NCI-H82 (cell line): ENCODE data around the gene HIC1.

ENCODE experiments used
- DNase-seq: peaks from one replicate; lab custom pipeline; 2025; lab: John Stamatoyannopoulos, UW

The HIC1 gene

DNA sequence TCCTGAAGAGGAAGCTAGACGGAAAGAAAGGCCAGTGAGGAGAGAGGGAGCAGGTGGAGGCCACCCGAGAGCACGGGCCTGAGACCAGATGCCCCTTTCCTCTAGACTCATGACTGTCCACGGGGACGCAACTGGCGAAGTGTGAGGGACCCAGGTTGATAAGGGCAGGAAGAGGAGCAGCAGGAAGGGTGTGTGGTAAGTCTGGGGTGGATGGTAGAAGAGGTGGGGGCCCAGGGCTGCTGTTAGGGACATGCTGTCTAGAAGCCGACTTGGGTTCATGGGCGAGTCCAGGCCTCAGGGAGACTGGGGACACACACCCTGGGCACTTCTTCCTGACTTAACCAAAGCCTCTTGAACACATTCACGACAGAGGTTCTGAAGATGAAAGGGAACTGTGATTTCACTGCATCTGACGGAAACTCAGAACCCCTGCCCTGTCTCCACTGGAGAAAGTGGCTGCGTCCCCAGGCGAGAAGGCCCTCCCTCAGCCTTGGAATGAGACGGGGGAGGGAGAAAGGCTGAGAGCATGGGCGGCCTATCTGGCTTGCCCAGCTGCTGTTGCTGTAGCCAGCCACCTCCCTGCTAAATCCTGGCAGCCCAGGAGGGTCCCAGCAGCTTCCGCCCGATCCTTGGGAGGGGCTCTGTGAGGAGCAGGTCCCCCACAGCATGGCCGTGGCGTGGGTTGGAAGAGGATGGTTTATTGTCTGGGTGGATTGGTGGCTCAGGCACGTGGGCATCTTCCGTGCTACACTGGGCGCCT, 6.0 kb downstream of the HIC1 start:
- DNase-seq: no peak

DNA sequence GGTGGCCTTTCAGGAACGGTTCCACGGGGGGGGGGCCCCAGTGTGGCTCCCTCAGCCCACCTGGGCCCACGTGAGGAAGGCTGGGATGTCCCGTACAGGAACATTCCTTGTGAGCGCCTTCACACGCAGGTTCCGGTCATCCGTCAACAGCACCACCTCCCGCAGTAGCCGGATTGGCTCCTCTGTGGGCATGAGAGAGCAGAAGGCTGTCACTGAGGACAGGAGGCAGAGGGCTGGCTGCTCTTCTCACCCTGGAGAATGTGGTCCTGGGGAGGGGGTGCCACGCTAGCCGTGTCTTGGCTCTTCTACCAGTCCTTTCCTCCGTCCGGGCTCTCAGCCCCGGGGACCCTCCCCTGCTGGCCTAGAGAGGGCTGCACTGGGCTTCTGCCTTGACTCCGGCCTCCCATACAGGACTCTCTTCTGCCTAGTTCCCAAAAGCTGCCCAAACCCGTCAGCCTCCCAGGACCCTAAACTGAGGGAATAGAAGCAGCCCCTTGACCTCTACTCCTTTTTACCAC, 6.6 kb downstream of the HIC1 start:
- no peak for DNase-seq

DNA sequence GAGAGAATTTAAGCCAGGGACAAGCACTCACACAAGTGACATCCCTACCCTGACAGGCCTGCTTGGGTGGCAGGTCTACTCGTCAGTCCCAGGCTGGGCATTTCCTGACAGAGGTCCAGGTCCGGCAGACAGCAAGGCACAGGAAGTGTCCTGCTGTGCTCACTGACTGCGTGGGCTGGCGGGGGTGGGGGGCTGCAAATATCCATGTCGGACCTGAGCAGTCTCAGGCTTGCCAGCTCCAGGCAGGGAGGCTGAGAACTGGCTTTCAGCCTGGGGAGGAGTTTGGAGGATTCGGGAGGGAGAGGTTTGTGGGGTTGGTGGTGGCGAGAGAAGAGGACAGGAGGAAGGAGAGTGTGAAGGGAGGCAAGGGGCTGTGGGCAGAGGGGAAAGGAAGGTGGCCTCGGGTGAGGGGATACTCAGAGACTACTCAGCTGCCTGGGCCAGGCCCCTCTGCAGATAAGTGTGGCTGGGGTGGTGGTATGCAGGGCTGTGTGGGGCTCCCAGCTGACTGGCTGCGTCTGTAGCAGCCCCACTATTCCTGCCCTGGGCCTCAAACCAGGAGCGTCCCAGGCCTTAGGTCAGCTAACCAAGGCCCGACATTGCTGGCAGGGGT, 7.8 kb downstream of the HIC1 start:
- DNase-seq: no peak

DNA sequence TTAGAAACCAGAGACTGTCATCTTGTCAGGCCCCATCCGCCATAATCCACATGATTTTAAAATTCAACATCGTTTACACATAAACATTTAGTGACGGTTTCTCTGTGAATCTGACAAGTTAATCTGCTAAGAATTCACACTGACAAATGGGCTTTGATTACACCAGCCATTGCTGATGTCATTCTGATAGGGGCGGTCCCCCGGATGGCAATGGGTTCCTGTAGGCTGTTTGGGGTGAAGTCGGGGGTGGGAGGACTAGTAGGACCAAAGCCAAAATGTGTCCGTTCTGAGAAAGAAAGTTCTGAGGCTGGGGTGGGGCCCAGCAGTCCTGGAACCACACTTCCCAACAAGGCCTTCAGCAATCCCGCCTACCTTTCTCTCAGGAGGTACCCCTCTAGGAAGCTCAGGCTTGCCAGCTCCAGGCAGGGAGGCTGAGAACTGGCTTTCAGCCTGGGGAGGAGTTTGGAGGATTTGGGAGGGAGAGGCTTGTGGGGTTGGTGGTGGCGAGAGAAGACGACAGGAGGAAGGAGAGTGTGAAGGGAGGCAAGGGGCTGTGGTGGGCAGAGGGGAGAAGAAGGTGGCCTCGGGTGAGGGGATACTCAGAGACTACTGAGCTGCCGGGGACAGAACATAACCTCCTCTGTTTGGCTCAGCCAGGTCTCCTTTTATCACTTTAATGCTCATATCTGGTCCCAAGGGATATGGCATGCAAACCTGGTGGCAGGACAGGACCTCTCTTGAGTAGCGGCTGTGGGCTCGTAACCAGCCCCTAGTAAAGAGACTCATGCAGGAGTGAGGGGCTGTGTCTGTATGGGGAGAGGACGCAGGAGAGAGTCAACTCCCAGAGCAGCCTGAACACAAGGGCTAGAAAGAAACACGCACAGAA, 8.6 kb downstream of the HIC1 start:
- no peak for DNase-seq

DNA sequence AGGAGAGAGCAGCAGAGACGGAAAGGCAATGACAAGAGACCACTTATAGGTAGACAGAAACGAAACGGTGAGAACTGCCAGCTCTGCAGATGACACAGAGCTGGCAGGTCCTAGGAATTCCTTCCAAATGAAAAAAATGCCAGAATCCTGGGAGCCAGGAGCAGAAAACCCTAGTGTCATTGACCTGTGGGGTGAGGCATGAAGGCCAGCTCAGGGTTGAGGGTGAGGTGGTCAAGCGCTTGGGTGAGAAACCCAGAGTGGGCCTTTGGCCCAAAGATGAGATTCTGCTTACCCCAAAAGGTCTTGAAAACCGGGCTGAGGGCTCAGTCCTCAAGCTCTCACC, 9.2 kb downstream of the HIC1 start:
- no peak for DNase-seq

DNA sequence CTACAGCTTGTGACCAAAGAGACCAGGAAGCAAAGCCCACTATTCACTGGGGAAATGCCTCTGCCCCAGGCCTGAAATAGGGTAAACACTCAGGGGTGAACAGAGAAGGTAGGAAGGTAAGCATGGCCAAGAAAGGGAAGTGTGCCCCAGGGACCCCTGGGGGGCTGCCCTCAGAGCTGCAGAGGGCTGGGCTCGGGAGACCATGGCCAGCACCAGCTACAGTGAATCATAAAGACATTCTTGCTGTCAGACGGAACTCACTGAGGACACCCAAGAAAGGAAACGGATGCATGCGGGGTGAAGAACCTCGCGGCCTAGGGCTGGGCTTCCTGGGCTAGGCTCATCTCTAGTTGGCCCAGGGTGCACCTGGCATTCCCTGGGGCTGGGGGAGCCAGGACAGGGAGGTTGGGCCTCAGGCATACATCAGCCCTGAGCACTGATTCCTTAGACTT, 9.6 kb downstream of the HIC1 start:
- no peak for DNase-seq

DNA sequence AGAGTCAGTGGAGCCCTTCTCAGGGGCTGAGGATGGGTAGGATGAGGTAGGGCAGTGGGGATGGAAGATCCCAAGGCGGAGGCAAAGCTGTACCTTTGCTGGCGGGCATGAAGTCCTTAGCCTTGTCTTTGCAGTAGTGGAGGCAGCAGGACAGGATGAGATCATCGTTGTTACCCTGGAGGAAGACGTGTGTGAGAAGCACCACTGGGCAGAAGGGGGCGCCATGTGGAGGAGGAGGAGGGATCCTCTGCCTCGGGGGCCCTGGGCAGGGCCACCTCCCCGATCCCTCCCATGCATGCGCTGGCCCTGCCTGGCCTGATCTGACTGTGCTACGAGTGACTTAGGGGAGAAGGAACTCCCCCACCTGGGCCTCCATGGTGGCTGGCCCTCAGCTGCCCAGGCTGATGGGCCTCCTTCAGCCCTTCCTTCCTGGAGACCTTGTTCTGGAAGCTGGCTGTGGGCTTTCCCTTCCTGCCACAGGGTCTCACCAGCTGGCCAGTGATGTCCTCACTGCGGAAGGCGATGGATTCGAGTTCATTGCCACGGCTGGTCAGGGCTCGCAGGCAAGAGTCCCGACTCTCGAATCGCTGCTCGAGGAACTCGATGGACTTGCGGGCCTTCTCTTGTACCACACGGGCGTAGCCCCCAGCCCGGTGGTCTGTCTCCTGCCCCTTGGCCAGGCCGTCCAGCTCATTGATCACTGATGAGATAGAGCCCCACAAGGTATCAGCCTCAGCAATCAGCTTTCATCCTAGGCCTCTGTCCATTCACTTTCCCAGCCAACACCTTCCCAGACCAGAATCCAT, 10.3 kb downstream of the HIC1 start:
- DNase-seq: peak; percentile 60

DNA sequence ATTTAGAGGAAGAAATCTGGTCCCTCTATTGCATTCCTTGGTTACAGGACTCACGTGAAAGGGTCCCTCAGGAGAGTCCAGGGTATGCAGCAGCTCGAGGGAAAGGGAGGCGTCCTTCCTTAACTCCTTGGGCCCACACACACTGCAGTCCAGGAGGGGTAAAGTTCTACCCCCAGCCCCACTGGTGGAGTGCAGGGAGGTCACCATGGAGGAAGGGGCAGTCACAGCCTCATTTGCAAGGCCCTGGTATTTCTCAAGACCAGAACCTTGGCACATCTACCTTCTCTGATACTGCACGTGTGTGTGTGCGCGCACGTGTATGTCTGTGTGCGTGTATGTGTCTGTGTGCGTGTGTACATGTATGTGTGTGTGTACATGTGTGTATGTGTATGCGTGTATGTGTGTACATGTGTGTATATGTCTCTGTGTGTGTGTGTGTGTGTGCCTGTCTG, 11.1 kb downstream of the HIC1 start:
- DNase-seq: no peak

DNA sequence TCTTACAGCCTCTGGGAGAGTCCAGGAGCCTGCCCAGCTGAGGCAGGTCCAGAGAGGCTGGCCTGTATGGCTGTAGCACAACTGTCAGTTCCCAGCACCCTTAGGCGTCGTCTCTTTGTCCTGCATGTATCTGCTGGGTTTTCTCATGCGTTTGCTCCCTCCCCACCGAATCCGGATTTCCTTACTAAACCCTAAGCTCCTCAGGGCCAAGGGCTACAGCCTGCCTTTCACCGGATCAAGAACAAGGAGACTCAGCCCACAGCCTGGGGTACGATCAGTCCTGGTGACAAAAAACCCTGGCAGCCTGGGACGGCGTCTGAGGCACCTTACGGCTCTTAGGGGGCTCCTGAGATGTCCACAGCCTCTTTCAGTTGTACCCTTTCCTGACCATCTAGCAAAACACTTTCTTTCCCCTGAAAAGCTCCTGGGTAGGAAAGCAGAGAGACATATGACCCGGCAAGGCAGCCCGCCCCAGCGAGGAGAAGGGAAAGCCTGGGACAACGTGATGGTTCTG, 12.2 kb downstream of the HIC1 start:
- no peak for DNase-seq

DNA sequence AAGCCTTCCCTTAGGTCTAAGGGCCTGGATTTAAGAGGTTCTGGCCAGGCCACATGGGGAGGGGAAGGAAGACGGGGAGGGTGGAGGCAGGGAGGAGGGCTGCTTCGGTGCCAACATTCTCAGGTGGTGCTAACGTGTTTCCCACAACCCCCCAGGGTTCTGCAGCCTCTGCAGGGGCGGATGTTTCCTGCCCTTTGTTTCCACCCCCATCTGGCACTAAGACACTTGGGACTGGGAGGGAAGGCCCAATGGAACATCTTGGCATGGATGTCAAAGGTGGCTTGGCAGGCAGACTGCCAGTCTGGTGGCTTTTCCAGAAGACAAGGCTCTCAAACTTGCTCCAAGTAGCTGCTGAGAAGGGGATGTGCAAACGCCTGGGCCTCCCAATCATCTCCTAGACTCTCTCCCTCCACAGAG, 12.7 kb downstream of the HIC1 start:
- no peak for DNase-seq

DNA sequence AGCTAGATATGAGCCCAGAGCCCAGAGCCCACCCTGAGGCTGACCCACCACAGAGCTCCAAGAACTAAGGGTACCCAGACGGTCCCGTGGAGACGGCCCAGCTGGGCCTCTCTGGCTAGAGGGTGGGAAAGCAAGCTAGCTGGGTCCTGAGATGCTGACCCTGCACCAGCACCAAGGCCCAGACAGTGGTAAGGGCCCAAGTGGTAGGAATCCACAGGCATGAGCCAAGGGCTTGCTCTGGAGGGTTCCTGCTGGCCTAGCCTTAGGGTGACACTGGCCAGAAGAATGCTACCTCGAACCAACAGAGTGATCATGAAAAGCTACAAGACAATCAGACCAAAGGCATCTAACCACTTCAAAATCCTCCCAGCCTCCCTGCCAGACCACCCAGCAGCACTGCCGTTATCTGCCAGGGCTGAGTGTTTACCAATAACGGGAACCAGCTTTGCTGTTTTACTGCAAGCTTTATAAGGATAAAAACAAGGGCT, 13.2 kb downstream of the HIC1 start:
- no peak for DNase-seq

DNA sequence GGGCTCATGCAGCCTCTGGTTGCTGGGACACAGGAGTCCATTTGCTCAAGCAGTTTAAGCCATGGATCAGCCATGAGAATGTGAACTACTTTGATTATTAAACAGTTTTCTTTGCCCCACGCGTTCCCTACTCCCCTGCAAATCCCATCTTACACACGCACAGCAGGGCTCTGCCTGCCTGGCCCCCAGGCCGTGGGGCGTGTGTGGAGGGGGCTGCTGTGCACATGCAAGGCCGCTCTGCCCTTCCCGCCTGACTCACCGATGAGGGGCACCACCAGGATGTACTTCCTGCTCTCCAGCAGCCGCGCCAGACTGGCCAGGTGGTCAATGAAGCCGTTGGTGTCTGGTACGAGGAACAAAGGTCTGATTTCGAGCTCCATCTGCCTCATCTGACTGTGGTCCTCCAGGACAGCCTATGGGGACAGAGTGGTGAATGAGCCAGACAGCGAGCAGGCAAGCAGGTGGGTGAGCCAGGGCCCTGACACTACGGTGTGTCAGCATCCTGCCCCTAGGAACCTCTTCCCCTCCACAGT, 13.7 kb downstream of the HIC1 start:
- DNase-seq: no peak

DNA sequence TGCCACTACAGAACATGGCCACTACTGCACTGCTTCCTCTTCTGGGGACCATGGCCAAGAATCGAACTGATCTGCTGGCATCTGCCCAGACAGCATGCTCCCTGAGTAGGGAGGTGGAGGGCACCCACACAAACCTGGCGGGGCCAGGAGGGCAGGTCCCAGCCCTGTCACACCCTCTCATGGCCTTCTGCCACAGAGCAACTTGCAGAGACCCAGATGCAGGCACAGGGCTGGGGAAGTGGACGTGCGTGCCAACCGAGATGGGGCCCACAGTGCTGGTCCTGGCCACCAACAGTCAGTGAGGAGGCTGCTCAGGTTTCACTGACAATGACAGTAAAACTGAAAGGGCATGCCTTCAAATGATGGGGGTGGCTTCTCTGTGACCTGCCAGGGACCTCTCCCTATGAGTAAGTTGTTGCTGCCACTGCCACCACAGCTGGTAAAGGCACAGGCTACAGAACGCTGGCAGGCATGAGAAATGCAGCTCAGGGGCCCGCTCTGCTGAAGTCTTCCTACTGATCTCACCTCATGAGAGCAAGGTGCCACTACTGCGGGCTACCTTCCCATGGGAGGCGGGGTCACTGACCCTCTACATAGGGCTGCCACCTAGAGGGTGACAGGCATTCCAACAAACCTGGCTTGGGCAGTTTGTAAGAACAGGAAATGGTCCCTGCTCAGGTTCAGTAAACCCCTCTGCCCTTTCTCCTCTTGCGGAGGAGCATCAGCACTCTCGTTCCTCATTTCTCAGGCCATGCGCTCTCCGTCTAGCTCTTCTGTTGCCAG, 15.5 kb downstream of the HIC1 start:
- DNase-seq: no peak

DNA sequence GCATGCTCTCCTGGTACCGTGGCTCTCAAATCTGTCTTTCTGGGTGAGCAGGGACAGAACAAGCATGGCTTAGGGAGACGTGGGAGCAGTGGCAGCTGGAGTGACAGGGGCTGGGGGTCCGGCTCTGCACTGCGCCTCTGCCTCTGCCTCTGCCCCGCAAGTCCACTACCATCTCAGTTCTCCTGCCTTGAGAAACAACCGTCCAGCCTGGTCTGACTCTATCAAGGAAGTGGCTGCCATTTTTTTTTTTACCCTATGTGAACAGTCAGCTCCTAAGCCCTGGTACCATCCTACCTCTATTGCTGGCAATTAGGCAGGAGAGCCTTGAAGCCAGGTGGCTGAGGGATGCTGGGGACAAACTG, 16.1 kb downstream of the HIC1 start:
- DNase-seq: no peak

DNA sequence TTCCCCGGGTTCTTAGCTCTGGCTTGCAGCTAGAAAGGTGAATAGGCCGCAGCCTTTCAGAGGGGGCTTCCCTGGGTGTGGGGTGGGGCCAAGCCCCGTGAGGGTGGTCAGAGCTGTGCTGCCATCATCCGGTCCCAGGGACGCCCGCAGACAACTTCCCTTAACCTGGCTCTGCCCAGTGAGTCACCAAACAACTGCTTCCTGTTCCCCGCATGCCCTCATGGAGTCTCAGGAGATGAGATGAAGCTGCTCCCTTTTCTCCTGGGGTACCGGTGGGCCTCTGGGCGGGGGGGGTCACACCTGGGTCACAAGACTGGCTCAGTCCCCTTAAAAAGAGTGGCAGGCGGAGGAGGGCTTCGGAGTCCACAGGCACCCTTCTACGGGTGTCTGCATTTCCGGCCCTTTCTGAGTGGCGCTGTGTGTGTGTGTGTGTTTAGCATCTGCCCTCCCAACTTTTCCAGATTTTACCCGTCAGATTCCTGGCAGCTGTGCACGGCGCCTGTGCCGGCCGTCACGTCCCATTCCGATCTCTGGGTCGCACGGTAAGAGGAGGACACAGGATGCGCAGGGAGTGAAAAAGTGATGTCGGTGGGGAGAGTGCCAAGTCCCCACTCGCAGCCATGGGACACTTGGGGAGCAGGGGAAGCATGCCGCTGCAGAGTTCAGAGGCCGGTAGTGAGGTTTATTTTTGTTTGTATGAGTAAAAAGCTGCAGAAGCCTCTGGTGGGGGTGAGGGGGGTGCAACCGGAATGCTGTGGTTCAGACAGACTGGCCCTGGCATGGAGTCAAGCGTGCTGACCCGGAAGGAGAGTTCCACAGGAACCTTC, 16.8 kb downstream of the HIC1 start:
- no peak for DNase-seq

DNA sequence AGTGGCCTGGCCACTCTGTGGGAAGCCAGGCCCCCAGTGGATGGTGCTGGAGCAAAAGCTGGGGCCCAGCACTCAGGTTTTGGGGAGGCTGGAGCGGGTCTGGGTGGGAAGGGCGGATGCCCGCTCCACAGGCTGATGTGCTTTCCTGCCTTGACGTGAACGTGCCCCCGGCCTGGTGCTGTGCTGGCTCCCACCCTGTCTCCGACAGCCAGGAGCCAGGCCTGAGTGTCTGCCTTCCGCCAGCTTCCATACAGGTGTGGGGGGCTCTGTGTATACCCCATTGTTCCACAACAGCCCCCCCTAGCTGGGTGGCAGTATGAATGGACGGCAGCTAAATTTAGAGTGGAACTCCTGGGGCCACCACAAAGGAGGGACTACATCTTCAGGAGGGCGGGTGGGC, 20.0 kb downstream of the HIC1 start:
- DNase-seq: no peak

DNA sequence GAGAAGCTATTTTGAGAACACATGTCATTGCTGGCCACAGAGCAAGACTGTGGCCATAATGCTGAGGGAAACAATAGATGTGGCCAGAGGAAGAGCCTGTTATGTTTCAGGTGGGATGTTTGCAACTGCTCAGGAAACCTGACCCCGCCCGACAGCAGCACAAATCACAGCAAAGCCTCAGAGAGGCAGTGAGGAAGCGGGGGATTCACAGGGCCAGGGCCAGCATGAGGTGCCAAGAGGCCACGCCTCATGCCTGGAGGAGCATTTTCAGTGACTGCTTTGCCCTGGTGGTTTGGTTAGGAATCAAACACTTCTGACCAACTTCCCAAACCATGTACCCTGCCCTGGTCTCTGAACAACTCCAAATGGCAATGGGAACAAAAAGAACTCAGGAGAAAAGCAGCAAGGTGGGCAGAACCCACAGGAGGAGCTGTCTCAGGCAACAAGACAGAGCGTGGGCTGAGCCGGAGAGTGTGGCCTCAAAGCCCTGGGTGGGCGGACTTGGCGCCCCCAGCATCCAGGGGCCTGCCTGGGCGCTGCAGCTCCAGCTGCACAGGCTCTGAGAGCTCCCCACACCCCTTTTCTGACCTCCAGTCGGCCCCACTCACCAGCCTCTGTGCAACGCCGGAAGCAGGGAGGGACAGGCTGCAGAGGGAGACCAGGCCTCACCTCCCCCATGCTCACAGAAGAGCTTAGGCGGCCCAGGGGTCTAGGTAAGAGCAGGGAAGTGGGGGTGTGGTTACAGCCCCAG, 20.6 kb downstream of the HIC1 start:
- DNase-seq: no peak

DNA sequence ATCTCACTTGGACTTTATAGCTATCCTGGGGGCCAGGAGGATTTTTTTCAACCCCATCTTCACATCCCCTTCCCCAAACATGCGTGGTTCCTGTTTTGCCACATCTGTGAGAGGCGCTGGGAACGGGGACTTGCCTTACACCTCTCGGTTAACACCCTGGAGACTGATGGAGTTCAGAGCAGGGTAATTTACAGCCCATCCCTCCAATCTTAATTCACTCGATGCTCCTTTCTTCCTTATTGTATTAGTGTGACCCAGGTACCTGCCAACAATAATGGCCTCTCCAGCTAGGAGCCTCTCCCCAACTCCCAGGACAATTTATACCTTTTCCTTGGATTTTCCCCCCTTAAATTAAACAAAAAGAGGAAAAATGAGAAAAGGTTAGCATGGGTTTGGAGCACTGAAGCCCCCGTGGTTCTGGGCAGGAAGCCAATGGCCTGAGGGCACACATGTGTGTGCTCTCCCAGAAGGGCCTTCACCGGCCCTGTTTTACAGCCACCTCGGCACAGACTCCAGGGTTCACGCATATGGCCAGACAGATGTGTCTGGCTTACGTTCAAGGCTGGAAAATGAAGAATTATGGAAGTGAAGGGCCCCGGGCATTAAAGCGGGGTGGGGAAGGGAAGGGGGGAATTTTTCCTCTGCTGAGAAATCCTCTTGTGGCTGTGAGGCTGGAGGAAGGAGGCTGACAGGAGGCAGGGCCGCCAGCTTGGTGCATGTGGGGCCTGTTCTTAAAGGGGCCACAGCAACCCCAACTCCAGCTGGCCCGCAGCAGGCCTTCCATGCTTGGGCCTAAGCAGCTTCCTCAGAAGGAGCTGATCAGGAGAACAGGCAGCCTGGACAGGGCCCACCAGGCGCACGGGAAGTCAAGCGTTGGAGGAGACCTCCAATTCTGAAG, 21.4 kb downstream of the HIC1 start:
- peak; percentile 70 for DNase-seq
